GM12891 (cell line): ENCODE data around the gene COL6A2.

ENCODE experiments used
- PAX5 ChIP-seq: IDR thresholded peaks from 2 replicates; pipeline ENCODE4 v1.6.1; 2011; ENCODE audit warnings: low read length, moderate library complexity, mild to moderate bottlenecking; ENCODE audit not compliant: insufficient read depth, severe bottlenecking
- POLR2A ChIP-seq: IDR thresholded peaks from 2 replicates; pipeline ENCODE4 v1.6.1; 2011; ENCODE audit warnings: low read depth, low read length, control low read depth

DNA sequence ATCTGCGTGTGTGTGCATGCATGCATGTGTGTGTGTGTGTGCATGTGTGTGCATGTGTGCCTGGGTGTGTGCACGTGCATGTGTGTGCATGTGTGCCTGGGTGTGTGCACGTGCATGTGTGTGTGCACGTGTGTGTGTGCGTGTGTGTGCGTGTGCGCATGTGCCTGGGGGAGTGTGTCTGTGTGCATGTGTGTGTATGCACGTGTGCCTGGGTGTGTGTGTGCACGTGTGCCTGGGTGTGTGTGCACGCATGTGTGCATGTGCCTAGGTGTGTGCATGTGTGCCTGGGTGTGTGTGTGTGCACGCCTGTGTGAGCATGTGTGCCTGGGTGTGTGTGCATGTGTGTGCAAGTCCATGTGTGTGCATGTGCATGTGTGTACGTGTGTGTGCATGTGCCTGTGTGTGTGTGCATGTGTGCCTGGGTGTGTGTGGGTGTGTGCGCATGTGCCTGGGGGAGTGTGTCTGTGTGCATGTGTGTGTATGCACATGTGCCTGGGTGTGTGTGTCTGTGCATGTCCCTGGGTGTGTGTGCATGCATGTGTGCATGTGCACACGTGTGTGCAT, 29.3 kb upstream of the COL6A2 start:
- TF ChIP-seq POLR2A (no peak), PAX5 (no peak)
